Keratinocyte (primary cell): ENCODE results near the gene GRIK4. TPM values are rescaled to one million over a fixed set of nuclear protein-coding genes. Genes with fewer than 3 reads are reported as not detected.

Experiments used
- DNase-seq: peaks from one replicate; pipeline ENCODE4 v3.0.0-alpha.2; 2011; ENCODE audit warnings: low read depth, missing footprints, low spot score
- FAIRE-seq: peaks from 2 replicates; lab custom pipeline; 2011; peaks lifted over from hg19 to GRCh38; lab: Jason Lieb, UNC
- H2AFZ ChIP-seq: 2 replicates; pipeline ENCODE4 v1.6.0; 2012; ENCODE audit warnings: low read length, control low read depth, inconsistent platforms; ENCODE audit not compliant: control insufficient read depth
- H3K27ac ChIP-seq: 2 replicates; pipeline ENCODE4 v1.5.1; 2011; ENCODE audit warnings: low read length; ENCODE audit not compliant: control insufficient read depth, insufficient read depth
- H3K27me3 ChIP-seq: 3 replicates; pipeline ENCODE4 v1.6.0; 2011; ENCODE audit warnings: low read length; ENCODE audit not compliant: control insufficient read depth, insufficient read depth; ENCODE audit errors: extremely low read depth
- H3K36me3 ChIP-seq, 2 experiments: 2 replicates in 1 of 2; 3 replicates in 1 of 2; pipeline ENCODE4 v1.5.1; 2011; ENCODE audit warnings: low read length in 2 of 2, mild to moderate bottlenecking in 1 of 2; ENCODE audit not compliant: control insufficient read depth in 2 of 2, insufficient read depth in 2 of 2; ENCODE audit errors: extremely low read depth in 1 of 2
- H3K4me1 ChIP-seq: 3 replicates; pipeline ENCODE4 v1.5.1; 2011; ENCODE audit warnings: low read length; ENCODE audit not compliant: control insufficient read depth, insufficient read depth; ENCODE audit errors: extremely low read depth
- H3K4me2 ChIP-seq: 3 replicates; pipeline ENCODE4 v1.6.0; 2011; ENCODE audit warnings: low read depth, low read length; ENCODE audit not compliant: control insufficient read depth, insufficient read depth; ENCODE audit errors: extremely low read depth
- H3K4me3 ChIP-seq, 3 experiments: fragments of 200-600 bp in 1 of 3; sonication (generic) in 1 of 3; 2 replicates in 2 of 3; 3 replicates in 1 of 3; pipeline ENCODE4 v1.5.1; 2011 to 2016; ENCODE audit warnings: low read length in 3 of 3, mild to moderate bottlenecking in 3 of 3, control low read depth in 2 of 3, inconsistent platforms in 1 of 3, low read depth in 1 of 3, mixed read lengths in 1 of 3, mixed run types in 1 of 3, moderate library complexity in 1 of 3; ENCODE audit not compliant: control insufficient read depth in 2 of 3, insufficient read depth in 2 of 3; ENCODE audit errors: extremely low read depth in 1 of 3
- H3K79me2 ChIP-seq: 2 replicates; pipeline ENCODE4 v1.6.0; 2012; ENCODE audit warnings: low read length; ENCODE audit not compliant: control insufficient read depth, insufficient read depth
- H3K9ac ChIP-seq: 3 replicates; pipeline ENCODE4 v1.6.0; 2011; ENCODE audit warnings: low read length; ENCODE audit not compliant: control insufficient read depth, insufficient read depth; ENCODE audit errors: extremely low read depth
- H3K9me1 ChIP-seq: 3 replicates; pipeline ENCODE4 v1.6.0; 2011; ENCODE audit warnings: low read length; ENCODE audit not compliant: control insufficient read depth, insufficient read depth; ENCODE audit errors: extremely low read depth
- H3K9me3 ChIP-seq: 2 replicates; pipeline ENCODE4 v1.5.1; 2012; ENCODE audit warnings: low read depth, low read length; ENCODE audit not compliant: control insufficient read depth
- H4K20me1 ChIP-seq: 3 replicates; pipeline ENCODE4 v1.6.0; 2011; ENCODE audit warnings: low read length; ENCODE audit not compliant: control insufficient read depth, insufficient read depth; ENCODE audit errors: extremely low read depth
- CTCF ChIP-seq, 3 experiments: IDR thresholded peaks in 1 of 3; conservative IDR thresholded peaks in 1 of 3; optimal IDR thresholded peaks in 1 of 3; 2 replicates in 2 of 3; 3 replicates in 1 of 3; pipeline versions ENCODE3 to v1.5.1; 2011; ENCODE audit warnings: low read length in 3 of 3, mild to moderate bottlenecking in 3 of 3, moderate library complexity in 2 of 3, control low read depth in 1 of 3, inconsistent platforms in 1 of 3; ENCODE audit not compliant: insufficient read depth in 2 of 3; ENCODE audit errors: extremely low read depth in 1 of 3
- EZH2 ChIP-seq: IDR thresholded peaks from one replicate; pipeline ENCODE4 v1.6.1; 2012; ENCODE audit warnings: inconsistent platforms, mild to moderate bottlenecking, low read length, moderate library complexity
- dilution Hi-C: fragments of 300-500 bp; cut with MboI; formaldehyde crosslinking; loops from one replicate; pipeline ENCODE4 v1.7.0; 2020; ENCODE audit warnings: low sequenced_read_pairs; ENCODE audit not compliant: extremely low pct_ligation_motif_present
- polyA plus RNA-seq, 5 experiments: library from polyadenylated mRNA; depleted of rRNA in 3 of 5; stranded (reverse) in 3 of 5; stranded (forward) in 1 of 5; unstranded in 1 of 5; fragments of >200 nt; gene quantifications; 1 replicate in 1 of 5; 2 replicates in 3 of 5; 3 replicates in 1 of 5; pipeline versions ENCODE4 v1.2.1 to v1.2.3, GENCODE V29; 2011 to 2012; ENCODE audit warnings: missing spikeins in 2 of 5, low read depth in 1 of 5, low replicate concordance in 1 of 5

The GRIK4 gene
- polyA plus RNA-seq, 1 donor (not counting 4 experiments of a cell fraction or from before 2014, with no cell fraction given) = not detected

DNA sequence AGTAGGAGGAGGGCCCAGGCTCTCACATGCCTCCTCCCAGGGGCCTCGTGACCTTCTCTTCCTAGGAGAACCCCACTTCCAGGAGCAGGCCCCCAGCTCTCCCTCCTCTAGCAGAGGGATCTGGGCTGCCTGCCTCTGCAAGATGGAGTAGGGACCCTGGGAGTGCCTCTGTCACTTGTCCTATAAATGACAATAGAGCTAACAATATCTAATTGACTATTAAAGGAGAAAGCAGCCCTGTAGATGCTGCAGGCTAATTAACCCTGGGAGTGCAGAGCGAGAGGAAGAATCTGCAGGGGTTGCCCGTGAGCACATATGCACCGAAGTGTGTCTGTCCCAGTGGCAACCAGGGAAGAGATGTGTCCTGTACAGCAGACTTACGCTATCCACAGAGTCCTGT lies 184.4 kb downstream of the GRIK4 start:
- Histone ChIP-seq H3K9ac (no peak overlapping the region), H3K27ac (no peak overlapping the region), H4K20me1 (no peaks in the 10 kb centered on the region), H3K27me3 (peaks cover 10% of the 10 kb centered on the region), H3K4me1 (no peaks in the 10 kb centered on the region), H3K9me1 (no peaks in the 10 kb centered on the region), H3K36me3 (no peaks in the 10 kb centered on the region), H3K9me3 (no peaks in the 10 kb centered on the region), H3K4me2 (no peak overlapping the region), H3K79me2 (no peaks in the 10 kb centered on the region), H2AFZ (no peak overlapping the region), H3K4me3 (no peak overlapping the region)
- dilution Hi-C loops = no loop called here
- FAIRE-seq (no peak), DNase-seq (no peak)
- TF ChIP-seq CTCF (optimal IDR thresholded peaks at IDR 0.05 in 1 of 3, IDR thresholded peaks at IDR 0.05 in 1 of 3, conservative IDR thresholded peaks at IDR 0.05 in 1 of 3; ENCODE audit: extremely low read depth in 1 of 3, insufficient read depth in 2 of 3, low read length in 3 of 3) (no peak), EZH2 (no peak)

DNA sequence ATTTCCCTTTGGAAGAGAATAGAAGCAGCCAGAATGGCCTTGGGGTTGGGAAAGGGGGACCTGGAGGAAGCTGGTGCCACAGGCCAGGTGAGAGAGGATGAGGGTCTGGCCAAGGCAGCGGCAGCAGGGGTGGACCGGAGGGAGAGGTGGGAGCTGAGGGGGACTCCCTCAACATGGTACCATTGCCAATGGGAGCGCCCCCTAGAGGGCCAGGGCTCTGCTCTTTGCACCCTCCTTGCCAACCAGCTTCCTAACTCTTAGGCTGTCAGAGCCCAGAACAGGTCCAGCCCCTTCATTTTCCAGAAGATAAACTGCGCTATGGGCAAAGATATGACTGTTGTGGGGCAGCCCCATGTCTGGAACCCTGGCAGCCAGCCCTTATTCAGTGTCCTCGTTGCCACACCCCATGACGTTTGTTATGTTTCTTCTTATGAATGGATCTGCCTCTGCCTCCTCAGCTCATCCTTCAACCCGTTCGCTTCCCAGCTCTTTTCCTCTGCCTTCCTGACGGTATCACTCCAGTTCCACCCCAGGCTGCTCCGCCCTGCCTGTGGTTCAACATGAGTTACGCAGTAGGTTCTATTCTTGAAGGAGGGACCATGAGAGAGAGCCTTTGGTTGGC lies 185.2 kb downstream of the GRIK4 start:
- no peak overlapping the region for H3K9ac ChIP-seq
- H3K4me1 ChIP-seq = no peaks in the 10 kb centered on the region
- H4K20me1 ChIP-seq = no peaks in the 10 kb centered on the region
- H3K4me2 ChIP-seq = no peak overlapping the region
- H2AFZ ChIP-seq = no peak overlapping the region
- no peak overlapping the region for H3K4me3 ChIP-seq
- dilution Hi-C loops = no loop called here
- no peaks in the 10 kb centered on the region for H3K79me2 ChIP-seq
- no peaks in the 10 kb centered on the region for H3K9me1 ChIP-seq
- FAIRE-seq (no peak), DNase-seq (no peak)
- H3K9me3 ChIP-seq = no peaks in the 10 kb centered on the region
- TF ChIP-seq CTCF (optimal IDR thresholded peaks at IDR 0.05 in 1 of 3, IDR thresholded peaks at IDR 0.05 in 1 of 3, conservative IDR thresholded peaks at IDR 0.05 in 1 of 3; ENCODE audit: extremely low read depth in 1 of 3, insufficient read depth in 2 of 3, low read length in 3 of 3) (peak in 2 of 3 experiments; percentile 18 to 22), EZH2 (no peak)
- H3K36me3 ChIP-seq = no peaks in the 10 kb centered on the region
- H3K27me3 ChIP-seq = peaks cover 10% of the 10 kb centered on the region
- H3K27ac ChIP-seq = no peak overlapping the region
